ENCODE measurements around the gene YPEL1.

GRCh38 chr22:21710156-21710555, 25.4 kb downstream of the YPEL1 start:
- TF ChIP-seq, protein P1, sequence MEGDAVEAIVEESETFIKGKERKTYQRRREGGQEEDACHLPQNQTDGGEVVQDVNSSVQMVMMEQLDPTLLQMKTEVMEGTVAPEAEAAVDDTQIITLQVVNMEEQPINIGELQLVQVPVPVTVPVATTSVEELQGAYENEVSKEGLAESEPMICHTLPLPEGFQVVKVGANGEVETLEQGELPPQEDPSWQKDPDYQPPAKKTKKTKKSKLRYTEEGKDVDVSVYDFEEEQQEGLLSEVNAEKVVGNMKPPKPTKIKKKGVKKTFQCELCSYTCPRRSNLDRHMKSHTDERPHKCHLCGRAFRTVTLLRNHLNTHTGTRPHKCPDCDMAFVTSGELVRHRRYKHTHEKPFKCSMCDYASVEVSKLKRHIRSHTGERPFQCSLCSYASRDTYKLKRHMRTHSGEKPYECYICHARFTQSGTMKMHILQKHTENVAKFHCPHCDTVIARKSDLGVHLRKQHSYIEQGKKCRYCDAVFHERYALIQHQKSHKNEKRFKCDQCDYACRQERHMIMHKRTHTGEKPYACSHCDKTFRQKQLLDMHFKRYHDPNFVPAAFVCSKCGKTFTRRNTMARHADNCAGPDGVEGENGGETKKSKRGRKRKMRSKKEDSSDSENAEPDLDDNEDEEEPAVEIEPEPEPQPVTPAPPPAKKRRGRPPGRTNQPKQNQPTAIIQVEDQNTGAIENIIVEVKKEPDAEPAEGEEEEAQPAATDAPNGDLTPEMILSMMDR (conservative IDR thresholded peaks at IDR 0.05; ENCODE audit: low read length): no peak
- no peak for TF ChIP-seq EZH2phosphoT487 (IDR thresholded peaks at IDR 0.05; ENCODE audit: borderline replicate concordance, low read depth, low read length)
